ENCODE results near the gene IL18R1. TPM values are rescaled to one million over a fixed set of nuclear protein-coding genes. Genes with fewer than 3 reads are reported as not detected.

The IL18R1 gene
- total and polyA plus RNA-seq, 9 of the 15 experiments (the other 6 are each of a cell fraction or from before 2014, with no cell fraction given), result 0.55 to 10.0 (median 2.5) TPM

DNA sequence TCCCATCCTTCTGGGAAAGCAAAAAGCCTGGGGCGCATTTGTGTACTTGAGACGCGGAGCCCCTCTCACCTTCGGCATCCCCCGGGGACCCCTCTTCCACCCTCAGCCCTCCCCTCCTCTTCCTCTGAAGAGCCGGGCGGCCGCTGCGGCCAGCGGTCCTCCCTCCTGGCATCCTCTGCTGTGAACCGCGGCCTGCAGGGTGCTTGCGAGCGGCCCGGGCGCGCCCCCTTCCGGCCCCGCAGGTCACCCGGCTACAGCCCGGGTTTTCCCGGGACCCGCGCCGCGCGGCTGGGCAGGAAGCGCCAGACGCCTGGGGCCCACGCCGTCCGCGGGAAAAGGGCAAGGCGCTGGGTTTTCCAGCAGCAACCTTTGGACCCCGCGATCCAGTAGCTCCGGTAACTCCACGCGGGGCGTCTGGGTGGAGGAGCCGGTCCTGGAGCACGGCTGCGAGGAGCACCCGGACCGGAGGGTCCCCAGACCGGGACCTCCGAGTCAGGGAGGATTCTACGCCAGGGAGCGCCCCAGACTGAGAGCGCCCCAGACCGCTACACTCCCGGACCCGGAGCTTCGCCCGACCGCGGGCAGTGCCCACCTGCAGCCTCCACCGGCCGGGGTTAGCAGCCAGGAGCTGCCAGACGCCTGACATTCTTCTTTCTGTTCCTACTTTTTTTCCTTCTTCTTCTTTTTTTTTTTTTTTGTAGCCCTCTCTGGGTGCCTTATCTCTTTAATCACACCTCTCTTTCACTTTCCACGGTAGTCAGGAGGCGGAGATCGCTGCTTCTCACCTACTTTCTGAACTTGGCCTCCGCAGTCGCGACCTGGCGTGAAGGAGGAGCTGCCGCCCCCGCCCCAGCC, at the start of gene IL18R1 (continued):
- TF ChIP-seq ZKSCAN8 (CRISPR knock-in tag; IDR thresholded peaks at IDR 0.05), result no peak
- TF ChIP-seq JUND (IDR thresholded peaks at IDR 0.05; ENCODE audit: borderline replicate concordance, low read depth, low read length), result no peak
- no peak; the same call in 2 of the 3 replicates for TF ChIP-seq JUND (tag; IDR thresholded peaks at IDR 0.05; ENCODE audit: borderline replicate concordance, low read depth, low read length)
- TF ChIP-seq ZNF384 (IDR thresholded peaks at IDR 0.05; ENCODE audit: low read depth, low read length), result 0 out of 2 replicates have a peak, but pooled peaks have one; percentile 29
- no peak for TF ChIP-seq CBX8 (IDR thresholded peaks at IDR 0.05; ENCODE audit: borderline replicate concordance, extremely low read depth, low read depth, low read length, poor library complexity, severe bottlenecking)
- no peak for TF ChIP-seq ZNF24 (IDR thresholded peaks at IDR 0.05)
- peak; percentile 75; the same call in 1 of the 2 replicates for TF ChIP-seq ZBTB7A (IDR thresholded peaks at IDR 0.05; ENCODE audit: borderline replicate concordance, control insufficient read depth, low read depth, low read length)
- no peak for TF ChIP-seq ELF4 (CRISPR knock-in tag; IDR thresholded peaks at IDR 0.05)
- peak; percentile 55 for TF ChIP-seq RBBP5 (IDR thresholded peaks at IDR 0.05; ENCODE audit: borderline replicate concordance, insufficient read depth, low read length, poor library complexity, severe bottlenecking)
- peak; percentile 60; the same call in 1 of the 2 replicates for TF ChIP-seq ATF7 (IDR thresholded peaks at IDR 0.05)
- peak in 1 of 2 experiments; percentile 76; a peak in 2 of 4 replicates for TF ChIP-seq RCOR1 (IDR thresholded peaks at IDR 0.05; ENCODE audit: borderline replicate concordance in 1 of 2, low read depth in 2 of 2, low read length in 2 of 2)
- peak; percentile 94 for TF ChIP-seq ZNF263 (CRISPR knock-in tag; IDR thresholded peaks at IDR 0.05; ENCODE audit: borderline replicate concordance)
- TF ChIP-seq ZNF217 (CRISPR knock-in tag; IDR thresholded peaks at IDR 0.05), result no peak
- TF ChIP-seq MEIS2 (IDR thresholded peaks at IDR 0.05; ENCODE audit: partially characterized antibody), result no peak
- TF ChIP-seq TSHZ1 (CRISPR knock-in tag; IDR thresholded peaks at IDR 0.05), result no peak
- 0 out of 2 replicates have a peak, but pooled peaks have one; percentile 7 for TF ChIP-seq GATA2 (CRISPR knock-in tag; IDR thresholded peaks at IDR 0.05)
- TF ChIP-seq SP1 (CRISPR knock-in tag; IDR thresholded peaks at IDR 0.05), result no peak
- TF ChIP-seq, protein P1, sequence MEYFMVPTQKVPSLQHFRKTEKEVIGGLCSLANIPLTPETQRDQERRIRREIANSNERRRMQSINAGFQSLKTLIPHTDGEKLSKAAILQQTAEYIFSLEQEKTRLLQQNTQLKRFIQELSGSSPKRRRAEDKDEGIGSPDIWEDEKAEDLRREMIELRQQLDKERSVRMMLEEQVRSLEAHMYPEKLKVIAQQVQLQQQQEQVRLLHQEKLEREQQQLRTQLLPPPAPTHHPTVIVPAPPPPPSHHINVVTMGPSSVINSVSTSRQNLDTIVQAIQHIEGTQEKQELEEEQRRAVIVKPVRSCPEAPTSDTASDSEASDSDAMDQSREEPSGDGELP (CRISPR knock-in tag; IDR thresholded peaks at IDR 0.05; ENCODE audit: borderline replicate concordance), result peak; percentile 60; the same call in 1 of the 2 replicates

Measured in K562 (cell line).